Retinal pigment epithelial cell (primary cell): Measurements from ENCODE around the gene LOC128125822.

Experiments used
- DNase-seq: peaks from one replicate; pipeline ENCODE4 v3.0.0-alpha.2; 2010; ENCODE audit warnings: low read depth
- H3K4me3 ChIP-seq: 2 replicates; pipeline ENCODE4 v1.5.1; 2011; ENCODE audit warnings: mild to moderate bottlenecking, low read length, control low read depth, moderate library complexity
- CTCF ChIP-seq: conservative IDR thresholded peaks from 2 replicates; pipeline ENCODE4 v1.5.1; 2011; ENCODE audit warnings: low read depth, low read length, control low read depth, inconsistent platforms

Gene LOC128125822

DNA sequence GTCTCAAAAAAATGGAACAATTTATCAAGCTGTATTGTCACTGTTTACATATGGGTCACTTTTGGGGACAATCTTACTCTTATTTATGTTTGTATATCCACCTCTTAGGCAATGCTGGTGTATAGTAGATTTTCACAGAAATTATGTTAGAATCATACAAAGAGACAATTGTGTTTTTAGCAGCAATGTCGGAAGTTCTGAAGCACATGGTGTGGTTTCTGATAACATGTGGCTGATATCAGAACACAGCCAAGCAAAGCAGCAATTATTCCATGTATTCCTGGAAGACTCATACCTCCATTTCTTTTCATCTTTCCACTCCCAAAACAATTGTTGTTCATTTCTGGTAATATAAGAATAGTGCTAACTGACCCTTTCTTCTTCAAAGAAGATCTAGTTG is 17.5 kb upstream of the LOC128125822 start:
- TF ChIP-seq CTCF, result no peak
- no peak for DNase-seq
- H3K4me3 ChIP-seq, result no peak overlapping the region

DNA sequence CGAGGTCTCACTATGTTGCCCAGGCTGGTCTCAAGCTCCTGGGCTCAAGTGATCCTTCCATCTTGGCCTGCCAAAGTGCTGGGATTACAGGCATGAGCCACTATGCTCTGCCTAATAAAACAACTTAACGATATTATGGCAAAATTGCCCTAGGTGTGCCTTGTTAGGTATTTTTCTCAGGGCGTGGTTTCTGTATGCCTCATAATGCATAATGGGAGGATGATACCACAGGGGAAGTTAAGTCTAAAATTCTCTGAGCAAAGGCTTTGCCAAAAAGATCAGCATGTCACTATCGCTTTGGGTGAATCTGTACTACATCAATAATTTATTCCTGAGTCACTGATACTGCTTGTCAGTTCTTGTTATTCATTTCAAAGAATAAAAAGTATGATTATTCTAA is 15.9 kb upstream of the LOC128125822 start:
- H3K4me3 ChIP-seq, result no peak overlapping the region
- no peak for TF ChIP-seq CTCF
- DNase-seq, result no peak

DNA sequence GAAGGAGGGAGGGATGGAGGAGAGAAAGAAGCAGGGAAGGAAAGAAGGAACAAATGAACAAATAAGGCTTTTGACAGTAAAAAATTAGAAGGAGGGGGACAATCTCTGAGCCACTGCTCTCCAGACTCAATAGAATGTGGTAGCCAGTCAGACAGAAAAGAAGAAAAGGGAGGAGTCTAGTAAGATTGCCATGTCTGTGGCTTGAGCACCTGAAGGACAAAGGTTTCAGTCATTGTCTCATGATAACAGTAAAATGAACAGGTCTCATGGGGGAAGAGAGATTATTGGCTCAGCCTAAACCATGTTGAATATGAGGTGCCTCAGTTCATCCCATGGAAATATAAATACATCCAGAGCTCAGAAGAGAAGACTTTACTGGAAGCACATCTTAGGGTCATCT is 14.0 kb upstream of the LOC128125822 start:
- no peak for TF ChIP-seq CTCF
- no peak for DNase-seq
- no peak overlapping the region for H3K4me3 ChIP-seq

- peak; percentile 28 for DNase-seq
- H3K4me3 ChIP-seq, result no peak overlapping the region
- no peak for TF ChIP-seq CTCF
These were observed 11.4 kb upstream of the LOC128125822 start for GRCh38 chr6:63560801-63561287.

DNA sequence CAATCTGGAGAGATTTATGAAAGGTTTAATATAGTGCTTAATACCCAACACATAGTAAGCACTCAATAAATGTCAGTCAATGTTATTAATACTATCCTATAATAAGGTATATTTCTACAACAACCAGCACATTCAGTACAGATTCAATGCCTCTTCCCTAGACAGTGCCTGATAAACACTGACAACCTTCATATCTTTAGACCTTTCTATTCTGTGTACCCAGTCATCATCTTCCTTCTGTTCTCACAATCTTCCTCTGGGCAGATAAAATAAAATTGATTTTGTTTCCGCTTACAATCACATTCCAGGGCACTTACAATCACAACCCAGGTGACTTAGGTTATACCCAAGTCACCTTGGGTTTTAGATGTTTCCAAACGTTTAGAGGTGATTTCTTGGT is 11.0 kb upstream of the LOC128125822 start:
- no peak for TF ChIP-seq CTCF
- DNase-seq, result no peak
- H3K4me3 ChIP-seq, result no peak overlapping the region

GRCh38 chr6:63563235-63563634 is 9.0 kb upstream of the LOC128125822 start:
- no peak overlapping the region for H3K4me3 ChIP-seq
- TF ChIP-seq CTCF, result no peak
- DNase-seq, result no peak

GRCh38 chr6:63565058-63565726 is 7.1 kb upstream of the LOC128125822 start:
- no peak for DNase-seq
- no peak for TF ChIP-seq CTCF
- H3K4me3 ChIP-seq, result no peak overlapping the region
